NCI-H82 (cell line): Measurements from ENCODE around the gene NAA15.
A peak's percentile ranks its signal among the peaks of the same experiment; 100 is the strongest.
"Not testable (repeated sequence)": the region's sequence is repeated elsewhere in the genome, so short reads cannot be mapped to it uniquely, and the experiment has no call there.

Experiments
- DNase-seq: peaks from one replicate; lab custom pipeline; 2025; lab: John Stamatoyannopoulos, UW

NAA15 gene

GRCh38 chr4:139367421-139368090 is 66.3 kb downstream of the NAA15 start:
- no peak for DNase-seq

- no peak for DNase-seq
Observed at GRCh38 chr4:139368998-139369397, 67.7 kb downstream of the NAA15 start.

DNA sequence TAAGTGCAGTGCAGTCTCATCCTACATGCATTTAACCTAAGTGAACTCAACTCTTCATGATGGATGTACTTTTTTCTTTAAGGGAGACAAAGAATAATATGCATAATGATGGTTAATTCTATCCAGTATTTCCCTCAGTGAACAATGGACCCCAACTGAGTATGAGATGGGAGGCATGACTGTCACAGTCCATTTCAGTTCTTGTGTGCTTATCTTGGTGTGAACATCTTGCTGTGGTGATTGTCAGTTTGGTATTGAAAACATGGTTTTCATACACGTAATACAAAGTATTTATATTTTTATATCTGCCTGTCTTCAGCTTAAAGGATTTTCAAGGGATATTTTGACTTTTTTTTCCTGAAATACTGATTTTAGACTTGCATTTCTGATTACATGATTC is 72.9 kb downstream of the NAA15 start:
- DNase-seq, result no peak

DNA sequence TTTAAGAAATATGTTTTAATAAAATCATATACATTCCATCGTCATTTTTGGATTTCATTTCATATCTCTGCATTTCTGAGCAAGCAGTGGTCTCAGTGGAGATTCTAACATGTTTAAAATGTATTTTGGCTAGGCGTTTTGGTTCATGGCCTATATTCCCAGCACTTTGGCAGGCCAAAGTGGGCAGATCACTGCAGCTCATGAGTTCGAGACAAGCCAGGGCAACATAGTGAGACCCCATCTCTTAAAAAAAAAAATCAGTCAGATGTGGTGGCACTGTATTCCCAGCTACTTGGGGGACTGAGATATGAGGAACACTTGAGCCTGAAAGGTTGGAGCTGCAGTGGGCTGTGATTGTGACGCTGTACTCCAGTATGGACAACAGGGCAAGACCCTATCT is 85.1 kb downstream of the NAA15 start:
- no peak for DNase-seq

- no peak for DNase-seq
Observed at GRCh38 chr4:139389102-139389501, 87.8 kb downstream of the NAA15 start.

DNA sequence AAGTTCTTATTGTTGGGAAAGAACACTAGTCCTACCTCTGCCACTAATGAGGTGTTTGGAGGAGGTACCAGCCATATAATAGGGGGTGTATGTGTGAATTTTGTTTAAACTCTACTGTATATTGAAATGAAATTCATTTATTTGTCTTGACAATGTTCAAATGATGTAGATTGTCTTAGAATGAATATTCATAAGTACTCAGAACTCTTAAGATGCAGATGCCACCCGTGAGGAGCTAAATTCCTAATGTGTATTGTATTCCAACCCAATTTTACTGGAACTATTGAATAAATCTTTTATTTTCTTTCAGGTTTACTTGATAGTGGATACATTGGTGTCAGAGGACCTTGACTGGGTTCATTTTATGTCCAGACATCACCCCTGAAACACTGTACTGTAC is 88.7 kb downstream of the NAA15 start:
- DNase-seq, result no peak

GRCh38 chr4:139391731-139392130 is 90.4 kb downstream of the NAA15 start:
- DNase-seq, result no peak

GRCh38 chr4:139392797-139393196 is 91.5 kb downstream of the NAA15 start:
- DNase-seq, result no peak

GRCh38 chr4:139401368-139401767 is 100.1 kb downstream of the NAA15 start:
- DNase-seq, result no peak

GRCh38 chr4:139402436-139402835 is 101.1 kb downstream of the NAA15 start:
- DNase-seq, result no peak

GRCh38 chr4:139403462-139403861 is 102.2 kb downstream of the NAA15 start:
- DNase-seq, result peak; percentile 67

DNA sequence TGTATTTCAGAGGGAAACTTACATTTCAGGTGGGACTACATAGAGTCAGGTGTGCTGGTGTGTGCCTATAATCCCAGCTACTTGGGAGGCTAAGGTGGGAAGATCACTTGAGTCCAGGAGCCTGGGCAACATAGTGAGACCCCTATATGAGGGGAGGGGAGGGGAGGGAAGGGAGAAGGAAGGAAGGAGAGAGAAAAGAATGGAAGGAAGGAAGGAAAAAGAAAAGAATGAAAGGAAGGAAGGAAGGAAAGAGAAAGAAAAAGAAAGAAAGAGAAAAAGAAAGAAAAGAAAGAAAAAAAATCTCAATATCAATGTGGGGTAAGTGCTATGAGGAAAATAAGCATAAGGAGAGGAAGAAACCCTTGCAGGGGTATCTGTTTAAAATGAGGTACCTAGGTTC is 109.0 kb downstream of the NAA15 start:
- no peak for DNase-seq

GRCh38 chr4:139414671-139415210 is 113.4 kb downstream of the NAA15 start:
- DNase-seq, result not testable (repeated sequence)

- peak; percentile 54 for DNase-seq
Observed at GRCh38 chr4:139416073-139416673, 114.9 kb downstream of the NAA15 start.

- DNase-seq, result peak; percentile 23
Observed at GRCh38 chr4:139419388-139419914, 118.1 kb downstream of the NAA15 start.

GRCh38 chr4:139420652-139421051 is 119.3 kb downstream of the NAA15 start:
- DNase-seq, result no peak

- DNase-seq, result no peak
Observed at GRCh38 chr4:139436122-139436521, 134.8 kb downstream of the NAA15 start.

GRCh38 chr4:139438141-139438540 is 136.8 kb downstream of the NAA15 start:
- DNase-seq, result peak; percentile 40

GRCh38 chr4:139441029-139441428 is 139.7 kb downstream of the NAA15 start:
- DNase-seq, result peak; percentile 47

DNA sequence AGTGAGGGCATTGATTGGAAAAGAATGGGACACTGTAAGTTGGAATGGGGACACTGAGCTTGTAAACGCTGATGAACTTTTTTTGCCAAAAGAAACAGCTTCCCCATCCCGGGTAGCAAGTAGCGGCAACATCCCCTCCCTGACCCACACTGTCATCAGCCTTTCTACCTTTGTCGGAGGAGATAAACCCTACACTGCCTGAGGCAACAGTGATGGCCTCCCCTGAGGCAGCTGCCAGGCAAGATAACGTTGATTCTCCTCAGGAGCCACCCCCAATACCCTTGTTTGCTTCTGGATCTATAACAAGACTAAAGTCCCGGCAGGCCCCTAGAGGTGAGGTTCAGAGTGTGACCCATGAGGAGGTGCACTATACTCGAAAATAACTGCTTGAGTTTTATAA is 142.4 kb downstream of the NAA15 start:
- no peak for DNase-seq

- DNase-seq, result not testable (repeated sequence)
Observed at GRCh38 chr4:139444881-139445280, 143.6 kb downstream of the NAA15 start.

DNA sequence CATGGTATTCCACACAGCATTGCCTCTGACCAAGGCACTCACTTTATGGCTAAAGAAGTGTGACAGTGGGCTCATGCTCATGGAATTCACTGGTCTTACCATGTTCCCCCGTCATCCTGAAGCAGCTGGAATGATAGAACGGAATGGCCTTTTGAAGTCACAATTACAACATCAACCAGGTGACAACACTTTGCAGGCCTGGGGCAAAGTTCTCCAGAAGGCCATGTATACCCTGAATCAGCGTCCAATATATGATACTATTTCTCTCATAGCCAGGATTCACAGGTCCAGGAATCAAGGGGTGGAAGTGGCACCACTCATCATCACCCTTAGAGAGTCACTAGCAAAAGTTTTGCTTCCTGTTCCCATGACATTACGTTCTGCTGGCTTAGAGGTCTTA is 145.8 kb downstream of the NAA15 start:
- DNase-seq, result not testable (repeated sequence)

DNA sequence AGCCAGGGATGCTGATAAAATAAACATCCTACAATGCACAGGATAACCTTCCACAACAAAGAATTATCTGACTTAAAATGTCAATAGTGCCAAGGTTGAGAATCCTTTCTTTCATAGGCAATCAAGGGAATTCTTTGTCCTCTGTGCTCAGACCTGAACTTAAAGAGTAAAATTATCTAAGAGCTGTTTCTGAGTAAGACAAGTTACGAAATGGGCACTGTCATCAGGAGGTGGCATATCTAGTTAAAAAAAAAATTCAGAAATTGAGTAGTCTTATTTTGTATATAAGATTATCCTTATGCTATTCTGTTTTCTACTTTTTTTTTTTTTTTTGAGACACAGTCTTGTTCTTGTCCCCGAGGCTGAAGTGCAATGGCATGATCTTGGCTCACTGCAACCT is 149.3 kb downstream of the NAA15 start:
- DNase-seq, result no peak
